Measurements from ENCODE around the gene C1orf122.
A peak's percentile ranks its signal among the peaks of the same experiment; 100 is the strongest.

C1orf122 gene

DNA sequence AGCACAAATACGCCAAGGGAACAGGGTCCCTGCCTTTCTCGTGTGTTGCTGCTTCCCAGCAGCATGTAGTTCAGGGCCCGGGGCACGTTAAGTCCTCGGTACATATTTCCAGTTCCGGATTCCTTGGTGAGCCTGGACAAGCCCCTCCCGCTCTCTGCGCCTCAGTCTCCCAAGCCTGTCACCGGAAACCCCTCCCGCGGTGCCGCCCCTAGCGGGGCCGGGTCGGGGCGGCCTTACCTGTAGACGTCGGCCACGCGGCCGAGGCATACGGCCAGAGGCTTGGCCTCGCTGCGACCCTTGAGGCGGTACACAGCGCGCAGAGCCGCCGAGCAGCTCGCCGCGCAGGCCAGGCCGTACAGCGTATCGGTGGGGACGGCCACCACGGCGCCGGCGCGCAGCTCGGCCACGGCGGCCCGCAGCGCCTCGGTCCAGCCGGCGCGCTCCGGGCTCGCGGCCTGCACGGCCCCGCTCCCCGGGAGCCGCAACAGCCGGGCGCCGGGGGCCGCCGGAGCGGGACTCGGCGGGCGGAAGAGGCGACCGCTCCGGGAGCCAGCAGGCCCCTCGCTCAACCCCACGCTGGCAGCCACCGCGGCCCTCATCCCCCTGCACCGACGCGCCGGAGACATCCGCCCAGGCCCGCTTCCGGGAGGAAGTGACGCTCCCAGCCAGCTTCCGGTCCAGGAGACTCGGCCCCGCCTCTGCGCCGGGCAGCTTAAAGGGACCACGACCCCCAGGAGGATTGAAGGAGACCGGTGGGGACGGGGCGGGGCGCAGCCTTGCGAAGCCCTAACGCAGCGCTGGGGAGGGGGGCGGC lies at the start of gene C1orf122, which contains the start of gene YRDC:
C1orf122 (plus strand) TSS at position 236 of the 814 bp plus-strand sequence. CDS start 615 bp downstream, outside the sequence.
YRDC (minus strand) TSS at position 654 of the 814 bp plus-strand sequence; CDS start at position 626, 28 bp downstream.
- H3K9me3 Mint-ChIP-seq = no peaks in the 10 kb centered on the region
- H3K4me1 Mint-ChIP-seq = peaks cover 24% of the 10 kb centered on the region
- peak within 1 kb of the TSS; percentile 92 for H3K4me3 Mint-ChIP-seq
- TF ChIP-seq, protein P1, sequence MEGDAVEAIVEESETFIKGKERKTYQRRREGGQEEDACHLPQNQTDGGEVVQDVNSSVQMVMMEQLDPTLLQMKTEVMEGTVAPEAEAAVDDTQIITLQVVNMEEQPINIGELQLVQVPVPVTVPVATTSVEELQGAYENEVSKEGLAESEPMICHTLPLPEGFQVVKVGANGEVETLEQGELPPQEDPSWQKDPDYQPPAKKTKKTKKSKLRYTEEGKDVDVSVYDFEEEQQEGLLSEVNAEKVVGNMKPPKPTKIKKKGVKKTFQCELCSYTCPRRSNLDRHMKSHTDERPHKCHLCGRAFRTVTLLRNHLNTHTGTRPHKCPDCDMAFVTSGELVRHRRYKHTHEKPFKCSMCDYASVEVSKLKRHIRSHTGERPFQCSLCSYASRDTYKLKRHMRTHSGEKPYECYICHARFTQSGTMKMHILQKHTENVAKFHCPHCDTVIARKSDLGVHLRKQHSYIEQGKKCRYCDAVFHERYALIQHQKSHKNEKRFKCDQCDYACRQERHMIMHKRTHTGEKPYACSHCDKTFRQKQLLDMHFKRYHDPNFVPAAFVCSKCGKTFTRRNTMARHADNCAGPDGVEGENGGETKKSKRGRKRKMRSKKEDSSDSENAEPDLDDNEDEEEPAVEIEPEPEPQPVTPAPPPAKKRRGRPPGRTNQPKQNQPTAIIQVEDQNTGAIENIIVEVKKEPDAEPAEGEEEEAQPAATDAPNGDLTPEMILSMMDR (IDR thresholded peaks at IDR 0.05) = no peak
- no peaks in the 10 kb centered on the region for H3K27me3 Mint-ChIP-seq (ENCODE audit: low read depth, poor library complexity)
- peak; percentile 96 for DNase-seq
- H3K36me3 Mint-ChIP-seq (ENCODE audit: low read depth) = peaks cover 35% of the 10 kb centered on the region
- H3K27ac Mint-ChIP-seq = peak within 1 kb of the TSS; percentile 93

DNA sequence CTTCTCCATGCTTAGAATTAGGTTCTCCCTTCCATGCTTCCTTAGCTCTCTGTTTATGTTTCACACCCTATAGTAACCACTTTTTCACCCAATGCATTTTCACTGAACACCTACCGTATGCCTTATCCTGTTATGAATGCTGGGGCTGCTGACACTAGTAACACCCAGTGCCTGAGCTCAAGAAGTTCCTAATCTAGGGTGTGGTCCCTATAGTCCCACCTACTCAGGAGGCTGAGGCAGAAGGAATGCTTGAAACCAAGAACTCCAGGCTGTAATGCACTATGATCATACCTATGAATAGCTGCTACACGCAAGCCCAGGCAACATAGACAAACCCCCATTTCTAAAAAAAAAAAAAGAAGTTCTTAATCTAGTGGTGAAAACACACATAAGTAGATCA lies 48.1 kb upstream of the C1orf122 start:
- Mint-ChIP-seq H3K9me3 (peaks cover 3% of the 10 kb centered on the region), H3K27ac (no peak overlapping the region), H3K27me3 (ENCODE audit: low read depth, poor library complexity) (peaks cover 31% of the 10 kb centered on the region), H3K36me3 (ENCODE audit: low read depth) (no peaks in the 10 kb centered on the region), H3K4me1 (peaks cover 1% of the 10 kb centered on the region), H3K4me3 (no peak overlapping the region)
- TF ChIP-seq, protein P1 (IDR thresholded peaks at IDR 0.05) = no peak
- DNase-seq = no peak

DNA sequence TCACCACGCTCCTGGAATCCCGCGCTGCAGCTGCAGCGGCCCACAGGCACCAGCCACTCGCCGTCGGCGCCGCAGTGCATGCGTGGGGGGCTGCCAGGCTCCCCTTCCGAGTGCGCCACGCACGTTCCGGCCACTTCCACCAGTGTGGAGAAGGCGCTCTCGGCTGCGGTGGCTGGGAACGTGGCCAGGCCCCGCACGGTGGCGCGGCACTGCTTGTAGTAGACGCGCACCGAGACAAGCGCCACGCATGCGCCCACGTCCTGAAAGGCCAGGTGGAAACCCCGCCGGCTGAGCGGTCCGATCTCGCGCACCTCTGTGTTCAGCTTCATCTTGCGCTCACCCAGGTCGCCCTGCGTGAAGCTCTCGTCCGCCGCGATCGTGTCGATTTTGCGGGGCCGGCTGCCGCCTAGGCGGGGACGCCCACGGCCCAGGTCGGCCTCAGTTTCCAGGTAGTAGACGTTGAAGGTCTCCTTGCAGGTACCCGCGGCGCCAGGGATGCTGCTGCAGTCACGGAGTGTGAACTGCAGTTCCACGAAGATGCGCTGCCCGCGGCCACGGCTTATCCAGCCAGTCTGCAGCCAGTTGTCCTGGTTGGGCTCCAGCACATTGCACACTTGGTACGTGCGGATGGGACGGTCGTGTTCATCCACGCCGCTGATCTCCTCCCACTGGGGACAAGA lies 46.0 kb upstream of the C1orf122 start:
- Mint-ChIP-seq H3K36me3 (ENCODE audit: low read depth) (no peaks in the 10 kb centered on the region), H3K27me3 (ENCODE audit: low read depth, poor library complexity) (peaks cover 52% of the 10 kb centered on the region), H3K27ac (no peak overlapping the region), H3K4me3 (no peak overlapping the region), H3K4me1 (peaks cover 5% of the 10 kb centered on the region), H3K9me3 (peaks cover 5% of the 10 kb centered on the region)
- DNase-seq = no peak
- TF ChIP-seq, protein P1 (IDR thresholded peaks at IDR 0.05) = no peak

DNA sequence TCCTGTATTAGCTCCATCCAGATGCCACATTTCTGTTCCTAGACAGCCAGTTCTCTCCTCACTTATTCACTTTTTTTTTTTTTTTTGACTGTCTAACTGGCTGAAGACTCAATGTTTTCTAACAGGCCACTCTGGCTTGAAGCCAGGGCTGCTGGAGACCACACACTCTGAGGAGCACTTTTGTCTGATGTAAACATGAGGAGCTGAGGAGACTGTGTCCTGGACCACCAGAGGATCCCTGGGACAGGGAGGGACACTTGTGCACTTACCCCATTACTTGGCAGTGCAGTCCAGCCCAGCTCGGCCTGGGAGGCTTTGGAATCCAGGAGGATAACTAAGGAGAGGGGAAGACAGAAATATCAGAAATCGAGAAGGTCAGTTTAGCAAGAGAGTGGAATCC lies 45.1 kb upstream of the C1orf122 start:
- no peak overlapping the region for H3K27ac Mint-ChIP-seq

DNA sequence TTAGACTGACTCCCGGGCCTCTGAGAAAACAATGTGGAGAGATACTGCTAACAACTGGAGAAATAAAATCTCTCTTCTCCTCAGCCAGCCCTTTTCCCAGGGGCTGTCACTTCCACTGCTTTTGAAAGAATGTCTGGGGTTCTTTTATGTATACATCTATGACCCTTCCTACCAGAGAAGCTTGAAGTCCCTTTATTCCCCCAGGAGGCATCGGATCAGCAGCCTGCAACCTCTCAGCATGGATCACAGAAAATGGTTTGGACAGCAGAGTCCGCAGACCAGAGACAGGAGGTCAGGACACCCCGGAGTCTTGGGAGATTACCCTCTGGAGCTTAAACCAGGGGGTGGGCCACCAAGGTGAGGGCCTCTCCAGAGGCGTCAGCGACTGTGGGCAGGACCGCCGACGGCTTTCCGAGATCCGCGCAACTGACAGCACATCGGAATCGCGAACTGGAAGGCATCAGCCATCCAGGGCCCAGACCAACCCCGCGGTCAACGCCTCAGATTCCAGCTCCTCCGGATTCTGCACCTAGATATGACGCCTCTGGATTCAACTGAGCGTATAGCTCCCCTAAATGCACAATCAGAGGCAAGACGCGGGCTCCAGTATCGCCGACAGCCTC lies 43.7 kb upstream of the C1orf122 start:
- no peak for DNase-seq
- Mint-ChIP-seq H3K27ac (no peak overlapping the region), H3K4me1 (peaks cover 5% of the 10 kb centered on the region), H3K36me3 (ENCODE audit: low read depth) (no peaks in the 10 kb centered on the region), H3K9me3 (peaks cover 5% of the 10 kb centered on the region), H3K4me3 (no peak overlapping the region), H3K27me3 (ENCODE audit: low read depth, poor library complexity) (peaks cover 76% of the 10 kb centered on the region)
- TF ChIP-seq, protein P1 (IDR thresholded peaks at IDR 0.05) = no peak

More for the DNA sequence above, 45.1 kb upstream of the C1orf122 start:
- no peak overlapping the region for H3K4me3 Mint-ChIP-seq
- H3K9me3 Mint-ChIP-seq = peaks cover 5% of the 10 kb centered on the region
- H3K27me3 Mint-ChIP-seq (ENCODE audit: low read depth, poor library complexity) = peaks cover 62% of the 10 kb centered on the region
- peaks cover 5% of the 10 kb centered on the region for H3K4me1 Mint-ChIP-seq
- H3K36me3 Mint-ChIP-seq (ENCODE audit: low read depth) = no peaks in the 10 kb centered on the region
- TF ChIP-seq, protein P1 (IDR thresholded peaks at IDR 0.05) = no peak
- DNase-seq = no peak
